ENCODE measurements around the gene KCNQ1OT1.
A peak's percentile ranks its signal among the peaks of the same experiment; 100 is the strongest.

The KCNQ1OT1 gene

GRCh38 chr11:2709429-2709828 is 9.6 kb upstream of the KCNQ1OT1 start:
- Histone ChIP-seq H3K9me3 (peaks cover 0 to 4% (median 0%) of the 10 kb centered on the region in 3 donors), H3K27ac (peak overlapping the region in 1 of 2 donors; percentile 50), H3K36me3 (no peaks in the 10 kb centered on the region), H3K4me3 (peak overlapping the region; percentile 3 to 27), H3K27me3 (peaks cover 0 to 3% of the 10 kb centered on the region in 2 donors), H3K4me1 (peaks cover 0 to 23% (median 17%) of the 10 kb centered on the region in 4 donors)
- intact Hi-C loops (cut with DNase I; ENCODE audit: low total_unique reads): loop anchor here (5.0 kb wide), 1 partner anchor 68 kb away; no protein-coding TSS in a partner anchor
- no peak for DNase-seq
- TF ChIP-seq CTCF (IDR thresholded peaks at IDR 0.05): no peak

- Histone ChIP-seq H3K27me3 (no peaks in the 10 kb centered on the region), H3K4me3 (peak overlapping the region; percentile 3 to 27), H3K36me3 (no peaks in the 10 kb centered on the region), H3K27ac (peak overlapping the region in 1 of 2 donors; percentile 50), H3K9me3 (peaks cover 0 to 4% (median 0%) of the 10 kb centered on the region in 3 donors), H3K4me1 (peaks cover 0 to 23% (median 17%) of the 10 kb centered on the region in 4 donors)
- intact Hi-C loops (cut with DNase I; ENCODE audit: low total_unique reads): loop anchor here (5.0 kb wide), 1 partner anchor 68 kb away; no protein-coding TSS in a partner anchor
- no peak for DNase-seq
- TF ChIP-seq CTCF (IDR thresholded peaks at IDR 0.05): no peak
These were observed 9.0 kb upstream of the KCNQ1OT1 start for GRCh38 chr11:2708757-2709281.

- DNase-seq: peak; percentile 47 to 83
- intact Hi-C loops (cut with DNase I; ENCODE audit: low total_unique reads): loop anchor here (5.0 kb wide), 1 partner anchor 69 kb away; no protein-coding TSS in a partner anchor
These were observed 8.4 kb upstream of the KCNQ1OT1 start for GRCh38 chr11:2708151-2708581.

GRCh38 chr11:2707736-2708135 is 7.9 kb upstream of the KCNQ1OT1 start:
- peak overlapping the region in 1 of 2 donors; percentile 50 for H3K27ac ChIP-seq
- intact Hi-C loops (cut with DNase I; ENCODE audit: low total_unique reads): loop anchor here (5.0 kb wide), 1 partner anchor 70 kb away; no protein-coding TSS in a partner anchor
- TF ChIP-seq CTCF (IDR thresholded peaks at IDR 0.05): no peak
- DNase-seq: no peak
- H3K36me3 ChIP-seq: no peaks in the 10 kb centered on the region
- peaks cover 0 to 23% (median 17%) of the 10 kb centered on the region in 4 donors for H3K4me1 ChIP-seq
- peaks cover 0 to 4% (median 0%) of the 10 kb centered on the region in 3 donors for H3K9me3 ChIP-seq
- H3K27me3 ChIP-seq: no peaks in the 10 kb centered on the region
- H3K4me3 ChIP-seq: no peak overlapping the region

More at GRCh38 chr11:2708151-2708581, 8.4 kb upstream of the KCNQ1OT1 start:
- Histone ChIP-seq H3K27me3 (no peaks in the 10 kb centered on the region), H3K4me1 (peaks cover 0 to 23% (median 17%) of the 10 kb centered on the region in 4 donors), H3K9me3 (peaks cover 0 to 4% (median 0%) of the 10 kb centered on the region in 3 donors), H3K27ac (peak overlapping the region in 1 of 2 donors; percentile 50), H3K36me3 (no peaks in the 10 kb centered on the region), H3K4me3 (peak overlapping the region; percentile 3 to 27)
- TF ChIP-seq CTCF (IDR thresholded peaks at IDR 0.05): no peak

GRCh38 chr11:2706321-2706720 is 6.5 kb upstream of the KCNQ1OT1 start:
- intact Hi-C loops (cut with DNase I; ENCODE audit: low total_unique reads): loop anchor here (5.0 kb wide), 1 partner anchor 71 kb away; no protein-coding TSS in a partner anchor
- Histone ChIP-seq H3K4me1 (peaks cover 0 to 23% (median 17%) of the 10 kb centered on the region in 4 donors), H3K4me3 (no peak overlapping the region), H3K36me3 (no peaks in the 10 kb centered on the region), H3K27ac (no peak overlapping the region), H3K9me3 (peaks cover 0 to 4% (median 0%) of the 10 kb centered on the region in 3 donors), H3K27me3 (no peaks in the 10 kb centered on the region)
- DNase-seq: no peak
- TF ChIP-seq CTCF (IDR thresholded peaks at IDR 0.05): no peak
